ENCODE results near the gene NPLOC4. TPM values are rescaled to one million over a fixed set of nuclear protein-coding genes. Genes with fewer than 3 reads are reported as not detected.

NPLOC4 gene
- total RNA-seq, 4 donors from 2014 or later = 176 to 290 (median 263) TPM

DNA sequence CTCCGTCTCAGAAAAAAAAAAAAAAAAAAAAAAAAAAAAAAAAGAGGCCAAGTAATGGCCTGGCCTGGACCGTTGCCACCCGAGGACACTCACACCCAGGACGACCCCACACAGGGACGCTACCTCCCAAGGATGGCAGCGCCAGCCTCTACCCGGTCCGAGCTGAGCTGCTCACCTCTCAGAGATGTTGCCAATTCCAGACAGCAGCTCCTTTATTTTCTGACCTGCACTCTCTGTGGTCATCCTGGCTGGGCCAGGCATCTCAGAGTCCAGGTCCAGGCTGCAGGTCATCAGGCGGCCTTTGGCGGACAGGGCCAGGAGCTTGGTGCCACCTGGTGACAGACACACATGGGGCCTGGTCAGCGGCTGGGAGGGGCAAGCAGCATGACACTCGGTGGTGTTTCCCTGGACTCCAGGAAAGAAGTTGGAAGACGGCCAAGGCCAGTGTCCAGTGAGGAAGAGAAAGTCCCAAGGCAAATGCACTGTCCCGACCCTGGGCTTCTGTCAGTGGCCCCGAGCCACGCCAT, 87.8 kb downstream of the NPLOC4 start:
- Histone ChIP-seq H3K27me3 (no peaks in the 10 kb centered on the region), H3K4me1 (peaks cover 17 to 27% of the 10 kb centered on the region in 2 donors), H3K9me3 (no peaks in the 10 kb centered on the region), H3K4me3 (no peak overlapping the region), H3K36me3 (peaks cover 0 to 57% of the 10 kb centered on the region in 2 donors), H3K27ac (no peak overlapping the region)
- ATAC-seq (no peak), DNase-seq (no peak)
- intact Hi-C loops (cut with DNase I; ENCODE audit: low total_unique reads) (no loop called here), in situ Hi-C loops (cut with MboI; ENCODE audit: low sequenced_read_pairs in 4 of 4) (no loop called here)
- TF ChIP-seq, protein P1, sequence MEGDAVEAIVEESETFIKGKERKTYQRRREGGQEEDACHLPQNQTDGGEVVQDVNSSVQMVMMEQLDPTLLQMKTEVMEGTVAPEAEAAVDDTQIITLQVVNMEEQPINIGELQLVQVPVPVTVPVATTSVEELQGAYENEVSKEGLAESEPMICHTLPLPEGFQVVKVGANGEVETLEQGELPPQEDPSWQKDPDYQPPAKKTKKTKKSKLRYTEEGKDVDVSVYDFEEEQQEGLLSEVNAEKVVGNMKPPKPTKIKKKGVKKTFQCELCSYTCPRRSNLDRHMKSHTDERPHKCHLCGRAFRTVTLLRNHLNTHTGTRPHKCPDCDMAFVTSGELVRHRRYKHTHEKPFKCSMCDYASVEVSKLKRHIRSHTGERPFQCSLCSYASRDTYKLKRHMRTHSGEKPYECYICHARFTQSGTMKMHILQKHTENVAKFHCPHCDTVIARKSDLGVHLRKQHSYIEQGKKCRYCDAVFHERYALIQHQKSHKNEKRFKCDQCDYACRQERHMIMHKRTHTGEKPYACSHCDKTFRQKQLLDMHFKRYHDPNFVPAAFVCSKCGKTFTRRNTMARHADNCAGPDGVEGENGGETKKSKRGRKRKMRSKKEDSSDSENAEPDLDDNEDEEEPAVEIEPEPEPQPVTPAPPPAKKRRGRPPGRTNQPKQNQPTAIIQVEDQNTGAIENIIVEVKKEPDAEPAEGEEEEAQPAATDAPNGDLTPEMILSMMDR (IDR thresholded peaks at IDR 0.05 in 4 of 5, conservative IDR thresholded peaks at IDR 0.05 in 1 of 5) = no peak
- TF ChIP-seq POLR2A (IDR thresholded peaks at IDR 0.05) = no peak

DNA sequence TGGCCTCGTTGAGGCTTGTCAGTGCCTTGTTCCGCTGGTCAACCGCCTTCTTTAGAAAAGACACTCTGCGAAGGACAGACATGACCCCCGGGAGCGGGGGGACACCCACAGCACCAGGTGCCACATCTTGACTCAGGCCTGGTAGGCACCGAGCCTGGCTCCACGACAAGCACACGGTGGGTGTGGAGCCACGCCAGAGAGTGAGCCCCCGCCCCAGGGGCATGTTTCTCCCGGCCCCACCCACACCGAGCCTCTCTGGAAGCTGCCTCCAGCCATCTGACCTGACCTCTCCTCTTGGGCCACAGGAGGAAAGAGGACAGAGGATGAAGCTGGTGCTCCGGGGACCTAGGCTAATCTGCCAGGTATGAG, 89.3 kb downstream of the NPLOC4 start:
- TF ChIP-seq POLR2A (IDR thresholded peaks at IDR 0.05) = no peak
- TF ChIP-seq, protein P1 (IDR thresholded peaks at IDR 0.05 in 4 of 5, conservative IDR thresholded peaks at IDR 0.05 in 1 of 5) = no peak
- Histone ChIP-seq H3K4me3 (no peak overlapping the region), H3K9me3 (no peaks in the 10 kb centered on the region), H3K4me1 (peaks cover 8 to 12% of the 10 kb centered on the region in 2 donors), H3K27ac (no peak overlapping the region), H3K27me3 (no peaks in the 10 kb centered on the region), H3K36me3 (peaks cover 0 to 71% of the 10 kb centered on the region in 2 donors)
- in situ Hi-C loops (cut with MboI; ENCODE audit: low sequenced_read_pairs in 4 of 4) = no loop called here
- intact Hi-C loops (cut with DNase I; ENCODE audit: low total_unique reads) = no loop called here
- ATAC-seq (no peak), DNase-seq (no peak)

DNA sequence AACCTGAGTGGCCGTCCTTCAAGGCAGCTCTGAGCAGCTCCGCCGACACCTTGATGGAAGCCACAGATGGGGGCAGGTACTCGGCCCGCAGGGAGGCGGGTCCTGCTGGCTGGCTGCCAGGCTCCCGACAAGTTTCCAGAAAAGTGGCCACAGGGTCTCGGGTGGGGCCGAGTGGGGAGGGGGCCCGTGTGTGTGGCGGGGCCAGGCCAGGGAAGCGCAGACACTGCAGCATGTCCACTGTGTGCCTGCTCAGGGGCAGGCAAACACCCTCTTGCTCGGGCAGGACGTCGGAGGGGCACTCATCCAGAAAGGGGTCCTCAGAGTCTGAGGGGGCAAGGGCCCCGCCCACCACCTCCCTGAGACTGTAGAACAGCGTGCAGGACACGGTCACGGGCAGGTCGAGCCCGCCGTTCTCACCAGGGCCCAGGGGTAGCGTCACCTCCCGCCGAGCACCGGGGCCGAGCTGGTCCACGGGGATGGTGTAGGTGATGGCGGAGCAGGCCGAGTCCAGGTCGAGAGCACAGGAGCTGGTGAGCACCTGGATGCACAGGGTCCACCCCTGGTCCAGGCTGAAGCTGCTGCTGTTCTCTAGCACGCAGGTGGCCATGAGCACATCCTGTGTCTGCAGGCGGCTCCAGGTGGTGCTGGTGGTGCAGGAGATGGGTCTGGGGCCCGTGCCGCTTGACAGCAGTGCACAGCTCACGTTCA, 89.9 kb downstream of the NPLOC4 start:
- in situ Hi-C loops (cut with MboI; ENCODE audit: low sequenced_read_pairs in 4 of 4) (no loop called here), intact Hi-C loops (cut with DNase I; ENCODE audit: low total_unique reads) (no loop called here)
- H3K4me1 ChIP-seq = peaks cover 8 to 12% of the 10 kb centered on the region in 2 donors
- H3K27ac ChIP-seq = no peak overlapping the region
- peaks cover 0 to 75% of the 10 kb centered on the region in 2 donors for H3K36me3 ChIP-seq
- no peak for ATAC-seq
- H3K9me3 ChIP-seq = no peaks in the 10 kb centered on the region
- no peak overlapping the region for H3K4me3 ChIP-seq
- TF ChIP-seq POLR2A (IDR thresholded peaks at IDR 0.05) = no peak
- TF ChIP-seq, protein P1 (IDR thresholded peaks at IDR 0.05 in 4 of 5, conservative IDR thresholded peaks at IDR 0.05 in 1 of 5) = no peak
- no peaks in the 10 kb centered on the region for H3K27me3 ChIP-seq
- DNase-seq = no peak

DNA sequence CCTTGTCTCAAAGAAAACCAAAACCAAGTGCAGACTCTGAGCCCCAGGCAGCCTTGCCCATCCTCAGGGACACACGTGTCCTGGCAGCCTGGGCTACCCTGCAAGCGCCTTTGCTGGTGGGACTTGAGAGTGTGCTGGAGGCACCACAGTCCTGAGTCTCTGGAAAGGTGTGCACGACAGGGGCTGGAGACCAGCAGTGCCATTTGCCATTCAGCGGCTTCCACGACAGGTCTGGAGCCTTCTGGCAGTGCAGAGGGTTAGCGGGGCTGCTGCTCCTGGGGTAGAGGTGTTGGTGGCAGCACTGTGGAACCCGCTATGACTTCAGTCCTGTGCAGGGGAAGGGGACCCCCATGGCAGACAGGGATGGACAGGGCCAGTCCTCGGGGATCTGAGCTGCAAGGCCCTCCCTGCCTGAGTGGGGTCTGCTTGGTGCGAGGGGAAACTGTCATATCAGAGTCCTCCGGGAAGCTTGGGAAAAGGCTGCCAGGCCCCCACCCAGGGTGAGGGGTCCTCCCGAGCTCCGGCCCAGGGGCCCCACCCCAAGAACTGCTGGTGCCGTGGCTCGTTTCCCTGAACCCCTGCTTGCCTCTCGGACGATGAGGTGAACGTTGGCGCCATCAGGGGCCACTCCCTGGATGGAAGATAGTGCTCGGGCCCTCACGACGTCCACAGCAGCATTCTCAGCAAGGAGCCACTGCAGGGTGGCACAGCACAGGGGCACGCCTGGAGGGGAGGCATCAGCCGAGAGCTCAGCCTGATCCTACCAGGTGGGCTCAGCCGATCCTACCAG, 91.6 kb downstream of the NPLOC4 start:
- H3K36me3 ChIP-seq = peaks cover 0 to 79% of the 10 kb centered on the region in 2 donors
- no peak overlapping the region for H3K4me3 ChIP-seq
- DNase-seq = no peak
- no peak for ATAC-seq
- no peak for TF ChIP-seq POLR2A (IDR thresholded peaks at IDR 0.05)
- TF ChIP-seq, protein P1 (IDR thresholded peaks at IDR 0.05 in 4 of 5, conservative IDR thresholded peaks at IDR 0.05 in 1 of 5) = no peak
- H3K9me3 ChIP-seq = no peaks in the 10 kb centered on the region
- no peak overlapping the region for H3K27ac ChIP-seq
- intact Hi-C loops (cut with DNase I; ENCODE audit: low total_unique reads) = no loop called here
- H3K4me1 ChIP-seq = no peaks in the 10 kb centered on the region
- in situ Hi-C loops (cut with MboI; ENCODE audit: low sequenced_read_pairs in 4 of 4) = no loop called here
- H3K27me3 ChIP-seq = no peaks in the 10 kb centered on the region

Measured in gastrocnemius medialis (tissue), 4 donors.